Lower lobe of right lung (tissue), 2 donors: ENCODE measurements around the gene NEK5. TPM values are rescaled to one million over a fixed set of nuclear protein-coding genes. Genes with fewer than 3 reads are reported as not detected.

Experiments
- ATAC-seq, 2 donors: fragments of 200-7000 bp; cut with Tn5 transposase; one replicate each; pipeline ENCODE4 v1.9.1; 2020 to 2022; ENCODE audit warnings: mild to moderate bottlenecking in 2 of 2, moderate library complexity in 2 of 2
- DNase-seq: peaks from one replicate; pipeline ENCODE4 v3.0.0-alpha.2; 2020
- H3K27ac ChIP-seq: fragments of 200-600 bp; one replicate; pipeline ENCODE4 v1.8.0; 2022
- H3K27me3 ChIP-seq: fragments of 200-600 bp; one replicate; pipeline ENCODE4 v1.8.0; 2022; ENCODE audit warnings: low read depth
- H3K36me3 ChIP-seq: fragments of 200-600 bp; one replicate; pipeline ENCODE4 v1.8.0; 2022; ENCODE audit warnings: mild to moderate bottlenecking
- H3K4me1 ChIP-seq: fragments of 200-600 bp; one replicate; pipeline ENCODE4 v1.8.0; 2022
- H3K4me3 ChIP-seq: fragments of 200-600 bp; one replicate; pipeline ENCODE4 v1.8.0; 2022; ENCODE audit warnings: mild to moderate bottlenecking
- H3K9me3 ChIP-seq: fragments of 200-600 bp; one replicate; pipeline ENCODE4 v1.8.0; 2022
- CTCF ChIP-seq: fragments of 200-600 bp; IDR thresholded peaks from one replicate; pipeline ENCODE4 v1.8.0; 2022; ENCODE audit warnings: antibody characterized with exemption, mild to moderate bottlenecking
- intact Hi-C: fragments of 100-400 bp; cut with DNase I; formaldehyde crosslinking; loops from one replicate; pipeline ENCODE4 v1.11.0; 2022
- total RNA-seq: library from RNA; stranded (reverse); fragmentation: NEBNext Ultra II Directional; extraction: Animal tissue kit (Norgen Biotek cat#: 25700); gene quantifications from one replicate; pipeline ENCODE4 v1.2.1, GENCODE V29; 2021
- donor health status: DM: no; HTN: yes; CAD: no; lungs with severe emphysema.

The NEK5 gene
- total RNA-seq, 1 donor from 2014 or later = 4.1 TPM

DNA sequence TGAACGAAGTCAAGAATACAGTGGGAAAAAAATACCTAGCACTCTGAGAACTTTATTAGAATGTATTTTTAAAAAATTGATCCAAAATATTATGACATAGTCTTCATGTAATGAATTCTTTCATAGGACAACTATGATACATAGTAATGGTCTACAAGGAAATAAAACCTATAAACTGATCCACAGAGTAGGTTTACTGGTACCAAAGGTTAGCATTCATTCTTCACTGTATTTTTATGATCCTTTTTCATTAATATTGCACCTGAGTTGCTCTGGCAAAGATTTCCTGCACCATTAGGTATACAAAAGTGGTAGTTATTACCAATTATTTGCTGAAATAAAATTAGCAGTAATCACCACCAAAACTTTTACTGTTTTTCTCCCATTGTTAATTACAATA lies 26.3 kb upstream of the NEK5 start:
- Histone ChIP-seq H3K9me3 (no peaks in the 10 kb centered on the region), H3K4me3 (no peak overlapping the region), H3K27ac (no peak overlapping the region), H3K4me1 (peaks cover 20% of the 10 kb centered on the region), H3K27me3 (no peaks in the 10 kb centered on the region), H3K36me3 (peaks cover 15% of the 10 kb centered on the region)
- DNase-seq = no peak
- no peak for TF ChIP-seq CTCF
- intact Hi-C loops = no loop called here
- no peak for ATAC-seq

GRCh38 chr13:52147225-52147624 lies 18.4 kb upstream of the NEK5 start:
- Histone ChIP-seq H3K4me3 (no peak overlapping the region), H3K36me3 (peaks cover 43% of the 10 kb centered on the region), H3K9me3 (no peaks in the 10 kb centered on the region), H3K27me3 (no peaks in the 10 kb centered on the region), H3K27ac (no peak overlapping the region), H3K4me1 (no peaks in the 10 kb centered on the region)
- ATAC-seq = no peak
- TF ChIP-seq CTCF = no peak
- intact Hi-C loops = no loop called here
- DNase-seq = no peak

DNA sequence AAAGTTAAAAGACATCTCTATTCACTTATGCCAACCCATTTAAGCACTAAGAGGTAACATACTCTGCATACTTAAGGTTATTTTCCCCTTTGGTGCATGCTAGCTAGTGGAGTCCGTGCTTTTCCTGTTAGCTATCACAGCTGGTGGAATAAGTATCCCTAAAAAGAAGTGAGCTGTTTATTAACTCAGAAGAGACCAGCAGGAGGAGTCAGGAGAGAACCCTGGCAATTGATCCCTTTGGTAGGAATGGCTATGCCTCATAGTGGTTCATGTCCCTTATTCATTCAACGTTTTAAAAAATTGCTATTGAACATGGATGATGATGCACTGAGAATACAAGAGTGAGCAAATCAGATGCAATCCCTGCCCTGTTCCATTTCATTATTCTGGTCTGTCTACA lies 12.4 kb upstream of the NEK5 start:
- TF ChIP-seq CTCF = no peak
- Histone ChIP-seq H3K27me3 (no peaks in the 10 kb centered on the region), H3K4me1 (no peaks in the 10 kb centered on the region), H3K9me3 (no peaks in the 10 kb centered on the region), H3K4me3 (no peak overlapping the region), H3K36me3 (peaks cover 41% of the 10 kb centered on the region), H3K27ac (no peak overlapping the region)
- ATAC-seq = no peak
- intact Hi-C loops = no loop called here
- no peak for DNase-seq

DNA sequence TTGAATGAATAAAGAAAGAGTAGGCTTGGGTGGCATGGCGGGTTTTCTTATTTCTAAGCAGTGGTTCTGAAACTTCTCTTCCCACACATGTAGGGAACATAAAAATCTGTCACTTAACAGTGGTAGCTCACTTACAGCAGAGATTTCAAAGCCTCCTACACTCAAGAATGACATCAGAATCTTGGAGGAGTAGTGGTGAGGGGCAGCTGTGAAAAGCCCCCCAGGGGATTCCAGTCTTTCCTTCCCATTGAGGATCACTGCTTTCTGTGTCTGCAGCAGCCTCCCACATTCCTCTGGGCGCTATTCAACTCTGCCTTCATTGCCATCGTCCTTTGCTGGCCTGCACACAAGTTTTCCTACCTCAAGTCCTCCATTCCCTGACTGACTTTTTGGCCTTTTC lies 8.6 kb upstream of the NEK5 start:
- H3K27me3 ChIP-seq = no peaks in the 10 kb centered on the region
- peaks cover 61% of the 10 kb centered on the region for H3K36me3 ChIP-seq
- no peak for TF ChIP-seq CTCF
- H3K4me3 ChIP-seq = no peak overlapping the region
- no peak overlapping the region for H3K27ac ChIP-seq
- intact Hi-C loops = no loop called here
- DNase-seq (no peak), ATAC-seq (no peak)
- no peaks in the 10 kb centered on the region for H3K4me1 ChIP-seq
- no peaks in the 10 kb centered on the region for H3K9me3 ChIP-seq

- intact Hi-C loops = no loop called here
- peaks cover 66% of the 10 kb centered on the region for H3K36me3 ChIP-seq
- no peak for ATAC-seq
- H3K4me3 ChIP-seq = no peak overlapping the region
- H3K9me3 ChIP-seq = no peaks in the 10 kb centered on the region
- DNase-seq = no peak
- no peaks in the 10 kb centered on the region for H3K4me1 ChIP-seq
- TF ChIP-seq CTCF = no peak
- H3K27me3 ChIP-seq = no peaks in the 10 kb centered on the region
- no peak overlapping the region for H3K27ac ChIP-seq
Observed at GRCh38 chr13:52136763-52137162, 7.9 kb upstream of the NEK5 start.

GRCh38 chr13:52130641-52131040 lies 1.8 kb upstream of the NEK5 start:
- intact Hi-C loops = no loop called here
- no peak for TF ChIP-seq CTCF
- H3K36me3 ChIP-seq = peaks cover 45% of the 10 kb centered on the region
- DNase-seq = no peak
- no peak overlapping the region for H3K4me3 ChIP-seq
- H3K9me3 ChIP-seq = no peaks in the 10 kb centered on the region
- H3K4me1 ChIP-seq = peaks cover 18% of the 10 kb centered on the region
- H3K27ac ChIP-seq = no peak overlapping the region
- ATAC-seq = no peak
- H3K27me3 ChIP-seq = no peaks in the 10 kb centered on the region
